Retinal pigment epithelial cell (primary cell): Measurements from ENCODE around the gene TMEM140.
"Not testable (repeated sequence)": the region's sequence is repeated elsewhere in the genome, so short reads cannot be mapped to it uniquely, and the experiment has no call there.

Experiments used
- DNase-seq: peaks from one replicate; pipeline ENCODE4 v3.0.0-alpha.2; 2010; ENCODE audit warnings: low read depth
- H3K4me3 ChIP-seq: 2 replicates; pipeline ENCODE4 v1.5.1; 2011; ENCODE audit warnings: mild to moderate bottlenecking, low read length, control low read depth, moderate library complexity
- TF ChIP-seq, protein P1 (sequence below): conservative IDR thresholded peaks from 2 replicates; pipeline ENCODE4 v1.5.1; 2011; ENCODE audit warnings: low read depth, low read length, control low read depth, inconsistent platforms

The TMEM140 gene

DNA sequence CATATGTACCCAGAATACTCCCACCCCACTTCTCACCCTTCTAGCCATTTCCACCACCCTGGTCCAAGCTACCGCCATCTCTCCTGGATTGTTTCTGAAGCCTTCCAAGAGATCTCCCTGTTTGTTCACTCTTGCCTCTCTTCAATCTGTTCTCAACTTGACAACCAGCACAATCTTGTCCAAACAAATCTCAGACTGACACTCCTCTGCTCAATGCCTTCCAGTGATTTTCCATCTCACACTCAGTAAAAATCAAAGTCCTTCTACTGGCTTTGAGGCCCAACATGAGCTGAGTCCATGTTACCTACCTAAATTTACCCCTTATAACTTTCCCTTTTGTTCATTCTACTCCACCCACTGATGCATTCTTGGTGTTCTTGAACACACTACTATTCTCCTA is 33.2 kb upstream of the TMEM140 start:
- TF ChIP-seq, protein P1, sequence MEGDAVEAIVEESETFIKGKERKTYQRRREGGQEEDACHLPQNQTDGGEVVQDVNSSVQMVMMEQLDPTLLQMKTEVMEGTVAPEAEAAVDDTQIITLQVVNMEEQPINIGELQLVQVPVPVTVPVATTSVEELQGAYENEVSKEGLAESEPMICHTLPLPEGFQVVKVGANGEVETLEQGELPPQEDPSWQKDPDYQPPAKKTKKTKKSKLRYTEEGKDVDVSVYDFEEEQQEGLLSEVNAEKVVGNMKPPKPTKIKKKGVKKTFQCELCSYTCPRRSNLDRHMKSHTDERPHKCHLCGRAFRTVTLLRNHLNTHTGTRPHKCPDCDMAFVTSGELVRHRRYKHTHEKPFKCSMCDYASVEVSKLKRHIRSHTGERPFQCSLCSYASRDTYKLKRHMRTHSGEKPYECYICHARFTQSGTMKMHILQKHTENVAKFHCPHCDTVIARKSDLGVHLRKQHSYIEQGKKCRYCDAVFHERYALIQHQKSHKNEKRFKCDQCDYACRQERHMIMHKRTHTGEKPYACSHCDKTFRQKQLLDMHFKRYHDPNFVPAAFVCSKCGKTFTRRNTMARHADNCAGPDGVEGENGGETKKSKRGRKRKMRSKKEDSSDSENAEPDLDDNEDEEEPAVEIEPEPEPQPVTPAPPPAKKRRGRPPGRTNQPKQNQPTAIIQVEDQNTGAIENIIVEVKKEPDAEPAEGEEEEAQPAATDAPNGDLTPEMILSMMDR: no peak
- no peak for DNase-seq
- no peak overlapping the region for H3K4me3 ChIP-seq

DNA sequence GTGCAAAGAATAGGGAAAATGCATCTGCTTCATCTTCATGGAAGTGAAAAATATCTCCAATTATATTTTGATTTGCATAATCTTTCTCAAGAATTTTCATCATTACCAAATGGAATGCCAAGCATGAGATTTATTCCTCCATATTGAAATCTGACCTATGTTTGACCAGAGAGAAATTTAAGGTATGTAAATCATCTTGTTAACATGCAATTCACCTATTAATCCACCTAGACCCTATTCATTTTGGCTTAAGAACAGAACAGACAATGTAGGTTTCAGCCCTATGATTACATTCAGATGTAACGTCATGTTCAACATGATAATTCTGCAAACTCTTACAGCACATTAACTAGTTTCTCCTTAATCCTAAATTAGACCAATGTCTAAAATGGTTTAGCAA is 30.8 kb upstream of the TMEM140 start:
- DNase-seq: peak; percentile 52
- H3K4me3 ChIP-seq: no peak overlapping the region
- TF ChIP-seq, protein P1: no peak

DNA sequence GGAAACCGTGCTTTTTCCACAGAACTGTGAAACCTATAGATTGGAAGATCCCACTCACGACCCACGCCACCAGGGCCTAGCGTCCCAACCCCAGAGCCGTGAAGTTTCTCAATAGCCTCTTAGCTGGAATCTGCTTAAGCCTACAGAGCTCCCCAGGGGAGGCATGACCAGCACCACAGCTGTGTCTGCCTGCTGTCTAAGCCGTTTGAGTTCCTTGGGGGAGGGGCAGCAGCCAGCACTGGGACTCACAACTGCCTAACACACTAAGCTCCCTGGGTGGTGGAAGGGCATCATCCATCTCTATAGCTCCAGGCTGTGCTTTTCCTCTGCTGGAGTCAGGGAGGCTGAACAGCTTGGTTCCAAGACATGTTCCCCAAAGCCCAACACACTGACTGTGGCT is 26.0 kb upstream of the TMEM140 start:
- no peak overlapping the region for H3K4me3 ChIP-seq
- TF ChIP-seq, protein P1: no peak
- no peak for DNase-seq

DNA sequence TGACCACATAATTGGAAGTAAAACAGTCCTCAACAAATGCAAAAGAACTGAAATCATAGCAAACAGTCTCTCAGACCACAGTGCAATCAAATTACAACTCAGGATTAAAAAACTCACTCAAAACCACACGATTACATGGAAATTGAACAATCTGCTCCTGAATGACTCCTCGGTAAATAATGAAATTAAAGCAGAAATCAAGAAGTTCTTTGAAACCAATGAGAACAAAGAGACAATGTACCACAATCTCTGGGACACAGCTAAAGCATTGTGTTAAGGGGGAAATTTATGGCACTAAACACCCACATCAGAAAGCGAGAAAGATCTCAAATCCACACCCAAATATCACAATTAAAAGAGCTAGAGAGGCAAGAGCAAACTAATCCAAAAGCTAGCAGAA is 23.2 kb upstream of the TMEM140 start:
- H3K4me3 ChIP-seq, DNase-seq: not testable (repeated sequence)

DNA sequence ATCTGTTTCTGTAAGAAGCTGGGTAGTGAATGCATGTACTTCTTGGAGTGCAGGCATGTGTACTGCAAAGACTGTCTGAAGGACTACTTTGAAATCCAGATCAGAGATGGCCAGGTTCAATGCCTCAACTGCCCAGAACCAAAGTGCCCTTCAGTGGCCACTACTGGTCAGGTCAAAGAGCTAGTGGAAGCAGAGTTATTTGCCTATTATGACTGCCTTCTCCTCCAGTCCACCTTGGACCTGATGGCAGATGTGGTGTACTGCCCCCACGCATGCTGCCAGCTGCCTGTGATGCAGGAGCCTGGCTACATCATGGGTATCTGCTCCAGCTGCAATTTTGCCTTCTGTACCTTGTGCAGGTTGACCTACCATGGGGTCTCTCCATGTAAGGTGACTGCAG is 18.9 kb upstream of the TMEM140 start:
- no peak overlapping the region for H3K4me3 ChIP-seq
- TF ChIP-seq, protein P1: no peak
- DNase-seq: no peak

DNA sequence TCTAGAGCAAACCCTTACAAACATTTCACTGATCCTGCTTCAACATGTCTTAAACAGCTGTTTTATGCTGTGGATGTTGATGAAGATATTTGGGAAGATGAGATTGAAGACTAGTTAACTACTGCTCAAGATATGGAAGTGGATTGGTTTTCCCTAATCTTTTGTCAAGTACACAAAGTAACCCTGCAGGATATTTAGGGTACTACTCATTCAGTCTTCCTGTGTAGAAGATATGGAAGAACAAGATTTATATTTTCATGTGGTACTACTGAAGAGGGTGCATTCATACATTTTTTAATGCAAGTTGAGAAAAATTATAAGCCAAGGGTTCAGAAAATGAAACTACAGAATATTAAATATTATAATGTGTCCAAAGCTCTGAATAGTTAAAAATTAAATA is 18.3 kb upstream of the TMEM140 start:
- TF ChIP-seq, protein P1: no peak
- no peak for DNase-seq
- H3K4me3 ChIP-seq: no peak overlapping the region

DNA sequence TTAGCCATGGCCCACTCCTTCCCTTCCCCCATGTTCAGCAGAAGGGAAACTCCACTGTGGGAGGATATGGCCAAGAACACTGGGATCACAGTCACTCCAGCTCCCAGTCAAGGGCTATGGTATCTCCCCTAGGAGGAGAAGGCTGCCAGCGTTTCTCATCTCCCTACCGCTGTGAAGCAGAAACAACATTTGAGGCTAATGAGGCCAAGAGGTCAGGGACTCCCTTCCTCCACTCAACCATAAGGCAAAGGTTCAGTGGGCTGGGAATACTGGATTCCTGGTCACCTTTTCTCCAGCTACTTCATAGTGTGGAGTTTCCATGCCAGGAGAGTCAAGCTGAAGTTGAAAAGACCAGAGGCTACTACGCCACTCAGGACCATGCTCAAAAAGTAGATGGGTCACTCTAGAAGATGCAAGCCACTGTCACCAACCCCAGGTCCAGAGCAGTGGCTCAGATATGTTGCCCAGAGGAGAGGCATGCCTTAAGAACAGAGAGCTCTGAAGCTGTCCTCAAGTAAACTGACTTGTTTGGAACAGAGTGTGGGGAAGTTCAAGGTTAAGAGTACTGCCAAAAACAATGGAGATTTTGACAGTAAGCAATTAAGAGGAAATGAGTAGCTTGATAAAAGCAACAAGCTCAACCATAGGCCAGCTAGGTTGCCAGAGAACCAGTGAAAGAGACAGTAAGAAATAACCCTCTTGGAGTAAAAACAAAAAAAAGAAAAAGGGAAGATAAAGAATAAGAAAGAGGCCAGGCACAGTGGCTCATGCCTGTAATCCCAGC is 3.8 kb upstream of the TMEM140 start:
- no peak for DNase-seq
- no peak overlapping the region for H3K4me3 ChIP-seq
- TF ChIP-seq, protein P1: no peak
